ENCODE results near the gene C1orf21. TPM values are rescaled to one million over a fixed set of nuclear protein-coding genes. Genes with fewer than 3 reads are reported as not detected.

C1orf21 gene
- total RNA-seq, 1 experiment from 2014 or later: 52.5 TPM

DNA sequence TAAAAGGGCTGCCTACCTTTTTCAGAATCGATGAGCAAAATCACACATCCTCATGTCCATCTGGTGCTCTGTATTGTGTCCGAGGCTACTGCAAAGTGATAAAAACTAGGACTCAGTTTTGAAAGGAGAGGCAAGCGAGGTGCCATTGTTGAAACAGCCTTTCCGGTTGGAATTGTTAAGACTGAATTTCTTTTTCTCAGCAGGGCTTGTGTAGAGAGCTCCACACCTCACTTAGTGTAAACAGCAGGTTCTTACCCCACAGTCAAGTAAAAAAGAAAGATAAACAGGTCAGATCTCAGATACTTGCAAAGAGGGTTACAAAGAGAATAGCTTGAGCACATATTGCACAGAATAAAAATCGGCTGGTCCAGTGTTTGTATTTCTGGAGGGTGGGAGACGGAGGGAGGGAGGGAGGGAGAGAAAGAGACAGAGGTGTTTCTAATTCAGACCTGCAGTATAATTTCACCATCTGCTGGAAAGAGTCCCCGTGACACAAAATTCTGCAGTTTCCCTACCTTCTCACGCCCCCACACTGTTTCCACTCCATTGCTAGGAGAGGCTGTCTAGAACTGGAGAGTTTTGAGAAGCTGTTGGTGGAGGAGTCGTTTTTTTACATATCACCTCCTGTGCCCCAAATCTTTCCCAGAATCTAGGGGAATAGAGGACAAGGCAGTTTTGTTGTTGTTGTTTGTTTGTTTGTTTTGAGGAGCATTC, 285.3 kb downstream of the C1orf21 start:
- no peaks in the 10 kb centered on the region for H3K9me3 ChIP-seq
- no peak overlapping the region for H3K4me3 ChIP-seq
- no peak for DNase-seq
- no peaks in the 10 kb centered on the region for H3K27me3 ChIP-seq
- no peaks in the 10 kb centered on the region for H3K36me3 ChIP-seq

DNA sequence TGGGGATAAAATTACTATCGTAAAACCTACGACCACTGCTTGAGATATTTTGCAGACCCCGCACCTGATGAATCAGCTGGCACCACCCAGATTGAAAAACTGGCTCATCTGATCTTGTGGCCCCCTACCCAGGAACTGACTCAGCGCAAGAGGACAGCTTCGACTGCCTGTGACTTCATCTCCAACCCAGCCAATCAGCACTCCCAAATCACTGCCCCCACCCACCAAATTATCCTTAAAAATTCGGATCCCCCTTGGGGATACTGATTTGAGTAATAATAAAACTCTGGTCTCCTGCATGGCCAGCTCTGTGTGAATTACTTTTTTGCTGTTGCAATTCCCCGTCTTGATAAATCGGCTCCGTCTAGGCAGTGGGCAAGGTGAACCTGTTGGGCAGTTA, 286.5 kb downstream of the C1orf21 start:
- DNase-seq: no peak
- no peaks in the 10 kb centered on the region for H3K9me3 ChIP-seq
- no peak overlapping the region for H3K4me3 ChIP-seq
- no peaks in the 10 kb centered on the region for H3K27me3 ChIP-seq
- H3K36me3 ChIP-seq: no peaks in the 10 kb centered on the region

DNA sequence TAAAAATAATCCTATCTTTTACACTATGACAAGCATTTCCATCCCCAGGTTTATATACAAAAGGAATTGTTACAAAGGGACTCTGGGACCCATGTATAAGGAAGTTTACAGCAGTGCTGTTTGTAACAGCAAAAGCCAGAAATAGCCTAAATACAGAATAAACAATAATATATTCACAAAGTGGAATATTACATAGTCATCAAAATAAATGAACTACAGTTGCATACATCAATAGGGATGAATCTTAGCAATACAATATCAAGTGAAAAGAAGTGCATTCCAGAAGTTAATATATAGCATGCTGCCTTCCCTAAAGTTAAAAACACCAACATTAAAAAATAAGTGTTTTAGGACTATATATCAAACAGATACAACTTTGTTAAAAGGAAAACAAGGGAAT, 290.5 kb downstream of the C1orf21 start:
- H3K27me3 ChIP-seq: no peaks in the 10 kb centered on the region
- DNase-seq: no peak
- peaks cover 11% of the 10 kb centered on the region for H3K9me3 ChIP-seq
- no peak overlapping the region for H3K4me3 ChIP-seq
- H3K36me3 ChIP-seq: no peaks in the 10 kb centered on the region

All from MG63 (cell line).